Kidney glomerular epithelial cell (primary cell): ENCODE measurements around the gene PPIF.

Experiments
- DNase-seq: peaks from one replicate; lab custom pipeline; 2025; lab: John Stamatoyannopoulos, UW

The PPIF gene

DNA sequence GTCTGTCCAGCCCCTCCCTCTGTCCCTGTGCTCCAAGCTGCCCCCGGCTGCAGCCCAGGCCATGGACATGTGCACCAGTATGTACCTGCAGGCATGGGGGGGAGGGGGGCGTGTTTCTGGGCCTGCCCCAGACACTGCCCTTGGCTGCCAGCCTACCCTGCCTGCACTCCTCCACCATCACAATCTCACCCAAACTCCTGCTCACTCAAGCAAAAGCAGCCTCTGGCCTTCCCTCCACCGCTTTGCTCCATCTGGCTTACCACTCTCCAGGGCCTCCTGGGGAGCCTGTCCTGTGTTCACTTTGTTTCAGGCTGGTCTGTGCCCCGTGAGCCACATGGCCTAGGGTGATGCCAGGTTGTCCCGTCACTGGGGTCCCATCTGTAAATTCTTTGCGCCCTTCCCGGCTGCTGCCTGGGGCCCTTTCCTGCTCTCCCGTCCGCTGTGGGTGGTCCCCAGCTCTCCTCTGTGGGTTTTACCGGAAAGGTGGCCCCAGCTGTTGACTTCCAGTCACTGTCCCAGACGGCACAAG, 33.3 kb upstream of the PPIF start:
- DNase-seq, result no peak

DNA sequence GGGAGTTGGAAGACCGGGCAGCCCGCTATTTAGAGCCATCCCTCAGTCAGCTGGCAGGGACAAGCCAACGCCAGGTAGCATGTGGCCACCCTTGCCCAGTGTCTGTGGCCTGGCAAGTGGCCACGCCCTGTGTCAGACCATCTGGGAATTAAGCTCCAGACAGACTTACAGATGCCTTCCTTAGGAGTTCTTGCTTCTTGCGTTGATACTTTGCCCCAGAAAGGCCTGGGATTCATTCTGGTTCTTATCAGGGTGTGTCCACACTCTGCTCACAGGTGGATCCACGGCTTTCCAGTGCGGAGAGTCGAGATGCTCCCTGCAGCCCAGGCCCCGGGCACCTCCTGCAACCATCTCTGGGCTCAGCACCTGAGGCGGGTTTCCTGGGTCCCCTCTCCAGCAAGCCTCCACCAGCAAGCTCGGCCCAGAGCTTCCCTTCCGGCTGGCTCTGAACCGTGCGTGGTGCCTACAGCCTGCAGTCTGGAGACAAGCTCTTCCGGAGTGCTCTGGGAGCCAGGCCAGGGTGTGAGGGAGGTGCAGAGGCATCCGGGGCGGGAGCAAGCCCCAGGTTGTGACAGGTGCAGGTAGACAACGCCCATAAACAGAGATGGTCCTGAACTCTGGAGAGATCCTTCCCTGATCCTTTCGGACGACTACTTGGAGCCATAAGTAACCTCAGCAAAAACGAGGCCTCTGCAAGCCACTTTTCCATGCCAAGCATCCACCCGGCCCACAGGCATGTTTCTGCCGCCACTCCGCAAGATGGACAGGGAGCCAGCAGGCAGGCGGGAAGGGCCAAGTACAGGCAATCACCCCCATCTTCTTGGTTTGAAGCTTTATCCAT, 32.3 kb upstream of the PPIF start:
- DNase-seq, result no peak

DNA sequence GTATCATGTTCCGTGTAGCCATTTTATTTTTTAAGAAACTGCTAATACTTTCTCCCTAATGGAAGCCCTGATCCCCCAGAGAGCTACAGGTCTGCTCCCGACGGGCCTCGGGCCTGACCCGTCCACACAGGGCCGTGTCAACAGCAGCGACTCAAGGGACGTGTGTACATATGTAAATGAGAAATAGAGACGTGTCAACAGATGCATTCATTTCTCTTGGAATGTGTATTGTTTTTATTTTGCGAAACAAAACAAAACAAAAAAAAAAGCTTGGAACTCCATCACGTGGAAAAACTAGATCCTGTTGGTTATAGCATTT, 31.7 kb upstream of the PPIF start:
- no peak for DNase-seq

DNA sequence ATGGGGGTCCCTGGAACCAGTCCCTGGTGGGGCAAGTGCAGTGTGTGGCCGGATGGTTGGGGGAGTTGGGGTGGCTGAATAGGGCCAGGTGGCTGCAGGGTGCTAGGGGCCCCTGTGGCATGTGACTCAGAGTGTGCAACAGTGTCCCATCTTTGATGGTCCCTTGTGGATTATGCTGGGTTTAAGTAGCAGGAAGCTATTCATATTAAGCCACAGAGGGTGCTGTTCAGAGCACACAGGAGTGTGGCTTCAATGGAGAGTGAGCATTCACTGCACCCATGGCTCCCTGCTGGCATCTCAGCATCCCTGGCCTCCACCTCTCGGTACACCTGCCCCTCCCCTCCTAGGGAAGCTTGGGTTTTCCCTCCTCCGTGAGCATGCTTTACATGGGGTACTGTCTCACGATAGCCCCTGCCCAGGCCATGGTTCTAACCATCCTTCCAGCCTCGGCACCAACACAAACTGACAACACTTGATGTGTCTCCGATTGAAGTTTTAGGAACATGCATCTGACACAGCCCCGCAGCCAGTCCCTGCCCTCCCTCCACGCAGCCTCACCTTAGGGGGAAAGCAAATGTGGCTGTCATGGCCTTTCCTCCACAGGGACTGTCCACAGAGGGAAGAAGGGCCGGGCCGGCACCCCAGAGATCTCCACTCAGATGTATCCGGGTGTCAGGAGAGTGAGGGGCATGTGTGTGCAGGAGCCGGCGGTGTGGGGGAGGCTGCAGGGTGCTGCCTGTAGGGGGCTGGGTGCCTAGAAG, 30.4 kb upstream of the PPIF start:
- DNase-seq, result no peak

DNA sequence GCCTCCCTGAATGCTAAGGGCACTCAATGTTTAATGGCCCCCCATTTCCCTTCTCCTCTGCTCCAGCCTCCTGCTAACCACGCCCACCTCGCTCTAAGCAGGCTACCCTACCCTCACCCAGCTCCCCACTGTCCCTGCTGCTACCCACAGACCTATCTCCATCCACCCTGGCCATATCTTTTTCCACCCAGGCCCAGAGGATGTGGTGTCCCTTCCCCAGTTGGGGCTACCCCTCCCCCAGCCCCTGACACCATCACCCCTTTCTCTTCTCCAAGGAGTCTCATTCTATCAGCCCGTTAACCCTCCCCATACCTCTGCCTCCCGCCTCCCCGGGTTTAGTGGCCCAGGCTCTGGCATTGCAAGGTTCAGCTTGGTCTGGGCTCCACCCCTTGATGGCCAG, 28.9 kb upstream of the PPIF start:
- no peak for DNase-seq

DNA sequence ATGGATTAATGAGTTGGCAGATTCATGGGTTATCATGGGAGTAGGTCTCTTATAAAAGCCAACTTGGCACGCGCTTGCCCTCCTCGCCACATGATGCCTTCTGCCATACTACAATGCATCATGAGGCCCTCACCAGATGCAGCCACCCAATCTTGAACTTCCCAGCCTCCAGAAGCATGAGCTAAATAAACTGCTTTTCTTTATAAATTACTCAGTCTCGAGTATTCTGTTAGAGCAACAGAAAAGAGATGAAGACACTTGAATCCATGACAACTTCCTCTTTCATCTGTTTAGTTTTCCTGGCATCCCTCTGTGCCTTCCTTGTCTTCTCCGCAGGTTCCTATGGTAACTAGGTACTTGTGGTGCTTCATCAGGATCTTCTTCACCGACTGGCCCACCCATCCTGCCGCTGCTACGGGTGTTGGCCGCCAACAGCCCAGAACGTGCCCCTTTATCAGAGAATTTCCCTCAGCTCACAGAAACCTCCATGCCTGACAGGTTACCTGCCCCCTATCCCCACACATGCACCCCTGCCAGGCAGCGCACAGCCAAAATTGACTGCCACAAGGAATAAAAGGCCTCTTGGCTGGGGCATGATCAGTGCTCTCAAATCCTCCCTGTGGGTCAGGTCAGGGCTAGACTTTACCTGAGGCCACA, 28.0 kb upstream of the PPIF start:
- DNase-seq, result no peak

DNA sequence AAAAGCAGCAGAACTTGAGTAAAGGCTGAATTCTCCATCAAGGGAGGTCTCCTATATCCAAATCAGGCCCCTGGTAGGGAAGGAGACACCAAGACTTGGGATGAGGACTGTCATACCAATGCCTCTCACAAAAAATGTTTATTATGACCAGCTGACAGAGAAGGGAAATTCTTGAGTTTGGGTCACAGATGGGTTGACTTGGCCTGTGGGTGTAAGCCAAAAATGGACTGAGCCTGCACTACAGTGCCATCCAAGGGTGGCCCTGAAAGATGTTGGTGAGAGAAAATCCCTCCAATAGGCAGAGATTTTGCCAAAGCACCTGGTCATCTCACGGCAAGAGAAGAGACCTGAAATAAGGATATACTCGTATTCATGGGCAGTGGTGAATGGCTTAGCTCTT, 27.0 kb upstream of the PPIF start:
- no peak for DNase-seq

DNA sequence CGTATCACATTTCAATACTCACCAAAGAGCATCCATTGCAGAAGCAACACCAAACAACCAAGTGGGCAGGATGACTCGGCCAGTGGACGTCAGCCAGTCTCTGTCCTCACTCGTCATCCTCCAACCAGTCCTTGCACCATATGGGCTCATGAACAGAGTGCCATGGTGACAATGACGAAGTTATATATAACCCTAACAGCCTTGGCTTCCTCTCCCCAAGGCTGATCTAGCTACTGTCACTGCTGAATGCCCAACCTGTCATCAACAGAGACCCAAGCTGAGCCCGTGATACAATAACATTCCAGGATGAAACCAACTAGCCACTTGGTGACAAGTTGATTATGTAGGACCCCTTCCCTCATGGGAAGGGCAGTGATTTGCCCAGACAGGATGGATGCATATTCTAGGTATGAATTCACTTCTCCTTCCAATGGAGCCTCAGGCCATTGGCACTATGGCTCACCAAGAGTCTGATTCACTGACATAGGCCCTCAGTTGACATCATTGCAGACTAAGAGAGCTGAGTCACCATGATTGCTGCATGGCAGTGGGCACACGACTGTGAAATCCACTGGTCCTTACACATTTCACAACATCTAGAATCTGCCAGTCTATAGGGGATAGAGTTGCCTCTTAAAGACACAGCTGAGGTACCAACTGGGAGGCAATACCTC, 26.3 kb upstream of the PPIF start:
- DNase-seq, result peak; percentile 71

DNA sequence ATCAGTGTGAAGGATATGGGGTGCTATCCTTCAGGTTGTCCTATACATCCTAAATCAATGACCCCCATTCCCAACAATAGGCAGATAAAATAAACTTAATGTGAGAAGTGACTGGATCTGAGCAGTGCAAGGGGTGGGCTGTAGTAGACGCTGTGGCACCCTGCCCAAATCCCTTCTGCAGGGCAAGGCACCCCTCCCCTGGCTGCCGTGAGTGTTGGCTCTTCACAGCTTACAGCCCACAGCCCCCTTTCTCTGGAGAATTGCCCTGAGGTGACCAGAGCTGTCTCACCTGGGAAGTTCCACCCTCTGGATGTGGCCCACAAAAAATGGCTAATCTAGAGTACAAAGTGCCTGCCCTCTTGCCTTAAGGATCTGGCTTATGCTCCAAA, 25.8 kb upstream of the PPIF start:
- no peak for DNase-seq

DNA sequence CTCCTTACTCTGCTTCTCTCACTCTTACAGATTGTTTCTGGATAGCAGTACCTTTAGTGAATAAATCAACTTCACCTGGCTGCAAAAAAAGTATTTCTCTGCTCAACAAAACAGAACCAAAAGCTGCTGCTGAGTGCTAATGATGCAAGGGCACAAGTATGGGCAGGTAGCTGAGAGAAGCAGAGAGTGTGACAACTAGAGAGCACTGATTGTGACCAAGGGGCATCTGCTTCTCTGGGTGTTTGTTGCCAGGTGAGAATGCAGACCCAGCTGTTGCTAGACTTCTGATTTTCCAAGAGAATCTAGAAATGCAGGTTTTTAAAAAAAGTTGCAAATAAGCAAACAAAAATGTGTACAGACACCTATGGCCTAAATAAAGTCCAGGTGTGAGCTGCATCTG, 25.3 kb upstream of the PPIF start:
- DNase-seq, result no peak

DNA sequence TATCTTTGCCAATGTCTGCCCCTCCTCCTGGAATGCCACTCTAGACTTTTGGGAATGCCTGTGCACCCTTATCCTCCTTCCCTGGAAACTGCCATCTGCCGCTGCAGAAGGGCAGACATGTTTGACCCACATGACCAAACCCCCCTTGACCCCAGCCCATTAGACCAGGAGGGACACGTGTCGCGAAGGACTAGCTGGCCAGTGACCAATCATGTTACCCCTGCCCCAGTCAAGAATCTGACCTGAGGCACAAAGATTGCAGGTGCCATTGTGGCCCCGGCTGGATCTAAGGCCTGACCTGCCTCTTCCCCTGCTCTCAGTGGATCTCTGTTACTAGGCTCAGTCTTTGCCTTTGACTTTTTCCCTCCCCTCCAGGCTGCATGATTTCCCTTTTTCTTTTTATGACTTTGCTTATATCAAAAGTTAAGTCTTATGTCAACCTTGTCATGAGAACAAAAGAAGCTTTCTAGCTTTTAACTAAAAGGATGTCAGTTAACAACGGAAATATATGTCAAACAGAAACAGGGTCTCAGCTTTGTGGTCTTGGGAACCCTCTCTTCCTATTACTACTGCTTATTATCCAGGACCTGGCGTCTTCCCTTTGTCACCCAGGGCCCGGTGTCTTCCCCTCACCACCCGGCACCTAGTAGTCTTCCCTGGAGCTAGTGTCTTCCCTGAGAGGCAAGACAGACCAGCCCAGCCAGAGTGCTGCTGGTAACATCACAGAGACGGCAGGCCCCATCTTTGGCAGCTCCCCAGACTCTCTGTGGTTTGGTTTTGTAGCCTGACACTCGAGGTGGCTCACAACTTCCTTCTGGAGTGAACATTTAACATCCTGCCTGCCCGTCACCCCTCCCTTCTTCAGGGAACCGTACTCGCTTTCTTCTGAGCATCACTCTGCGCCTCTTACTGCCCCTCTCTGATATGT, 24.4 kb upstream of the PPIF start:
- no peak for DNase-seq

DNA sequence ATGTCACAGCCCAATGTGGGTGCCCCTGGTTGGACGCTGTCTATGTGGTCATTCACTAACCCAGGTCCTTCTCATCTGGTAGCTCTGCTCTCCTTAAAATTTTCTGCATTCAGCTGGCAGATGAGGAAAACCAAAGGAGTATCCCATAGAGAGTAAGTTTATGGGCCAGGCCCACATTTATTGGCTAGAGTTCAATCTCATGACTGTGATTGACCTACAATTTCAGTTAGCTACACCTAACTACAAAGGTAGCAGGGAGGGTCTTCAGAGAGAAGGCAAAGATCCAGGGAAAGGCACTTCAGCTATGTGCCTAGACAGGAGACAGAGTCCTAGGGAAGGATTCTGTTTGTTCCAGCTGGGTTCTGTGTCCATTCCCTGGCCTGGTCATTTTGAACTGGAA, 23.7 kb upstream of the PPIF start:
- DNase-seq, result no peak

DNA sequence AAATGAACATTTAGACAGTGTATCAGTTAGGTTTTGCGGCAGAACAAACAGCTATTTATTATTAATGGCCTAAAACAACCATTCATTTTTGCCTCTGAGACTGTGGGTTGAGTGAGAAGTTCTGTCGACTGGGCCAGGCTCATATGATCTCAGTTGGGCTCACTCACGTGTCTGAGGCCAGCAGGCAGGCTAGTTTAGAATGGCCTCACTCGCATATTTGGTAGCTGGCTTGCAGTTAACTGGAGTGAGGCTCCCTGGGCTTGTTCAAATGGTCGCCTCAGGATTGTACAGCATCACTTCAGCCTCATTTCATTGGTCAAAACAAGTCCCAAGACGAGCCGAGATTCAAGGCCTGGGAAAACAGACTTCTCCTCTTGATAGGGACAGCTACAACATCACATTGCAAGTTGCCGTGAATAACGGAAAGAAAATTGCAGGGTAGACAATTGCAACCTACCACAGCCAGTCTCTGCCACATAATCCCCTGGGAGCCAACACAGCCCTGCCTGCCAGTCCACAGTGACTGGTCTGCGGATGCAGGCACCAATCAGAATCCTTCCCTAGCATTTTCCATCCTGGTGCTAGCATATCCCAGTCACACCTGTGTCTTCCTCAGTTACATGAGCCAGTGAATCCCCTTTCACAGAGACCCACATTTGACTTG, 23.1 kb upstream of the PPIF start:
- DNase-seq, result no peak

DNA sequence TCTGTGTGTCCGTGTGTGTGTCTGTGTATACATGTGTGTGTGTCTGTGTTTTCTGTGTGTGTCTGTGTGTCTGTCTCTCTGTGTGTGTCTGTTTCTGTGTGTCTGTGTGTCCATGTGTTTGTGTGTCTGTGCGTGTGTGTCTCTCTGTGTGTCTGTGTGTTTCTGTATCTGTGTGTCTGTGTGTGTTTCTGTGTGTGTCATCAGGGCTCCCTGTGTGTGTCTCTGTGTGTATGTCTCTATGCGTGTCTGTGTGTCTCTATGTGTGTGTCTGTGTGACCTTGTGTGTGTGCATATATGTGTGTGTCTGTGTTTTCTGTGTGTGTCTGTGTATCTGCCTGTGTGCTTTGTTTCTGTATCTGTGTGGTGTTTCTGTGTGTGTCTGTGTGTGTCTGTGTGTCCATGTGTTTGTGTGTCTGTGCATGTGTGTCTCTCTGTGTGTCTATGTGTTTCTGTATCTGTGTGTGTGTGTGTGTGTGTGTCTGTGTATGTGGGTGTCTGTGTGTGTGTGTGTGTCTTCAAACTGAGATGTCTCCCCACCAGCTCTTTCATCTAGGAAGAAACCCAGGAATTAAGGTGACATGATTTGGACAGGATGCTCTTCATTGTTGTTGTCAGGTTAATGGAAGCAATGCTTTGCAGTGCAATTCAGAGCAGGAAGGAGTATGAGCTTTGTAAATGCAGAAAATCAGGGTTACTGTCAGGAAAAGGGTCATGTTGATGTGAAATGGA, 20.7 kb upstream of the PPIF start:
- DNase-seq, result no peak

DNA sequence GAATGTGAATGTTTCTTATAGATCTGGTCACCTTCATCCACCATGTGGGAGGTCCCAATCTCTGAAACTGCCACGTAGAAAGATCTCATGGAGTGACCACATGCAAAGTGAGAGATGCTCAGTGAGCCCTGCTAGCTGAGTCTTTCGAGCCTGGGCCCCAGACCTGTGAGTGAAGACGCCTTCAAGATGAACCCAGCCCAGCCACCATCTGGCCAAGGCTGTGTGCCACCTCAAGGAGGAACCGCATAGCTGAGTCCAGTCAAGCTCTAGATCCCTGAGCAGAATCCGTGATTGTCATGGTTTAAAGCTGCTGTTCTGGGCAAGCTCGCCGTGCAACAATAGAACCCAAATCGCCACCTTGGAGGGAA, 20.2 kb upstream of the PPIF start:
- no peak for DNase-seq

DNA sequence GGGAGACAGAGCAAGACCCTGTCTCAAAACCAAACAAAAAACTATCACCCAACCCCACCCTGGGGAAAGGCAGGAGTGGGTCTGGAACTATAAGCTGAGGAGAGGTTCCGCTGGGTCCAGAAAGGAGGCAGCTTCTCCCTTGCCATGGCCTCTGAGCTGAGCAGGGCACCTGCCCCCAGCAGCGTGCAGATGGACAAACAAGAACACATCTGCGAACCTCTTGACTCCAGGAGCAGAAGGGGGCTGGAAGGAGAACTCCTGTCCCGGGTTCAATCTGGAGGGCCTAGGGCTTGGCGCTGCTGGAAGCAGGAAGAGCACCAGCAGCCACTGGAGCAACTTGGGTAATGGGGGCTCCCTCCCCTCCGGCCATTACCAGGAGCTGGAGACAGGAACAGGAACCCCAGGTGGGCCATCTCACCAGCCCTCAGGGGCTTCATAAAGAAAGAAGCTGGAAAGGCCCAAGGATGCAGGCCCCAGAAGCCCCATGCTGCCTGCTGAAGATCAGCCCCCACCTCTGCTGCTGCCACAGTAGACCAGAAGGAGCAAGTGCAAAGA, 19.0 kb upstream of the PPIF start:
- no peak for DNase-seq

DNA sequence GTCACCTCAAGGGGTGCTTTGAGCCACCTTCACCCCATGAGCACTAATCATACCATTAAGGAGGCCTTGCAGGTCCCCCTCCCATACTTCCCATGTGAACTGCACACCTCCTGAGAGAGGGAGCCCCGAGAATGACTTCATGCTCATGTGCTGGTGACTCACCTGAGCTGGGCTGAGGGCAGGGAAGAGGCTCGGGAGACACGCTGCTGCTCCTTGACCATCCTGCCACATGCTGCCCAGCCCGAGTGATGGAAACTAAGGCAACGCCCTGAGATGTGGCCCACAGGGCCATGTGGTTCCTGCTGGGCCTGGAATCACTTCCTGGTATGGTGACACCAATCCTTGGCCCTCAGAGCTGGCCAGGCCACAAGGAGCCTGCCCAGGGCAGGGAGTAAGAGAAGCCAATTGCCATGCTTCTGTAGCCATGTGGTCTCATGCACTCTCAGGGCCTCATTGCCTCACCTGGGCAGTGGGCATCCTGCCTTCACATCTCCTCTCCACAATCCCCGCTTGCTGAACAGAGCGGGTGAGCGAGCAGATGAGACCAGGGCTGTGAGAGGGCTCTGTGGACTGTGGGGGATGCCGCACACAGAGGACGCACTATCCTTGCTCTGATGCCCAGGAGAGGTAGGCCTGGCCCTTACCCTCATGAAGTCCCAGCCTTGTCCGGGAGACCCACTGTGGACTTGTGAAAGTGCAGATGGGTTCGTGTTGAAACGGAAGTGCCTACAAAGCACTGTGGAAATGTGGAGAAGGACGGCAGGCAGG, 18.3 kb upstream of the PPIF start:
- DNase-seq, result peak; percentile 31

DNA sequence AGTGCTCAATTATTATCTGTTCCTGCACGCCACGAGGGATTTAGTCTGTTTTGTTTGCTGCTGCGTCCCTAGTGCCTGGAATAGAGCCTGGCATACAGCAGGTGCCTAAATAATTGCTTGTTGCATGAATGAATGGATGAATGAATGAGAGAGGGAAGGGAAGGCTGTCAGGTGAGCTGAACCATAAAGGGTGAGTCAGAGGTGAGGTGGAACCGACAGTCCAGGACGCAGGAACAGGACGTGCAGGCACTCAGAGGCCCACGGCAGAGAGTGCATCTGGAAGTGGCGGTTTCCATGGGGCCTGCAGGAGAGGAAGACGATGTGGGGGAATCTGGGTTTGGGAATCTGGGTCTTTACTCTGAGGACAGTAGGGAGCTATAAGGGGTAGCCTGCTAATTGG, 17.7 kb upstream of the PPIF start:
- DNase-seq, result peak; percentile 23

DNA sequence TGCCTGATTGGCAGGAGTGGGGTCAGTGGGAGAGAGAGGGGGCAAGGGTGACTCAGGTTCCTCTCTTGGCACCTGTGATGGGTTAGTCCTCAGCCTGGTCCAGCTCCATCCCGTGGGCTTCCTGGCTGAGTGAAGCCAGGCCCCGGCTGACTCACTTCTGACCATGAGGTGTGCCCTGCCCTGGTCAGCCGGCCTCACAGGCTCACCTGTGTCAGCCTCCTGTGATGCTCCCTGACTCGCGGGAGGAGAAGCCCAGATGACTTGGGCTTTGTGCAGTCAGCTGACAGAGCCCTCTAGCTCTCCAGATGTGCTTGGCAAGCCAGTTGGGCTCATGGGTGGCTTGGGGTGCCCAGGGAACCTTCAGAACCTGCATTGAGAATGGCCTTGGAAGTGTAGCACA, 16.0 kb upstream of the PPIF start:
- DNase-seq, result no peak
